ENCODE data around the gene CLDND1. TPM values are rescaled to one million over a fixed set of nuclear protein-coding genes. Genes with fewer than 3 reads are reported as not detected.

Gene CLDND1
- total RNA-seq, 1 donor from 2014 or later: 158 TPM

DNA sequence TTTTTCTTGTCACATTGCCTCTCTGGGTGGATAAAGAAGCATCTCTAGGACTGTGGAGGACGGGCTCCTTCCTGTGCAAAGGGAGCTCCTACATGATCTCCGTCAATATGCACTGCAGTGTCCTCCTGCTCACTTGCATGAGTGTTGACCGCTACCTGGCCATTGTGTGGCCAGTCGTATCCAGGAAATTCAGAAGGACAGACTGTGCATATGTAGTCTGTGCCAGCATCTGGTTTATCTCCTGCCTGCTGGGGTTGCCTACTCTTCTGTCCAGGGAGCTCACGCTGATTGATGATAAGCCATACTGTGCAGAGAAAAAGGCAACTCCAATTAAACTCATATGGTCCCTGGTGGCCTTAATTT lies 9.6 kb upstream of the CLDND1 start:
- intact Hi-C loops (cut with DNase I): no loop called here

DNA sequence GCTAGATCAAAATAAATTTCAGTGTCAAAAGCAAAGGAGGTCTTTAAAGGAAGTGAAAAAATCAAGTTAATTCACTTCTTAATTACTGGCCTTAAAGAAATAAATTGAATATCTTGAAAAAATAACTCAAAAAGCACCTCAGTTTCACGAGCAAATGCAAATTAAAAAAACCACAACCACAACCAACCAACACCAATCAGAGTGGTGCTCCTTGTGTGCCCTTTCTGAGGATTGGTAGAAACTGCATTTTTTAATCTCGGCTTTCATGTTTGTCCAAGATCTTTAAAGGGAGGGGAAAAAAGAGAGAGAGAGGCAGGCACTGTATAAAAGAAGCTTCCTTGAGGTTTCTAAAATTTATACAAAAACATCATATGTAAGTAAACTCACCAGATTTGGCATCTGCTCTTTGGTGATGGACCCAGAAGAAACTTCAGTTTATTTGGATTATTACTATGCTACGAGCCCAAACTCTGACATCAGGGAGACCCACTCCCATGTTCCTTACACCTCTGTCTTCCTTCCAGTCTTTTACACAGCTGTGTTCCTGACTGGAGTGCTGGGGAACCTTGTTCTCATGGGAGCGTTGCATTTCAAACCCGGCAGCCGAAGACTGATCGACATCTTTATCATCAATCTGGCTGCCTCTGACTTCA lies 9.0 kb upstream of the CLDND1 start, which contains the start of gene GPR15:
Gene GPR15, plus strand, starts transcription at position 357 of the 653 bp plus-strand sequence. Its CDS starts 56 bp downstream, at position 413.
- DNase-seq (ENCODE audit: extremely low spot score in 2 of 2): no peak
- Histone ChIP-seq H3K9me3 (no peaks in the 10 kb centered on the region), H3K27me3 (no peaks in the 10 kb centered on the region), H3K4me1 (no peaks in the 10 kb centered on the region), H3K4me3 (peak within 1 kb of the TSS in 1 of 2 donors; percentile 19), H3K36me3 (no peaks in the 10 kb centered on the region), H3K27ac (no peak within 1 kb of the TSS)
- intact Hi-C loops (cut with DNase I): no loop called here
- TF ChIP-seq POLR2AphosphoS5 (IDR thresholded peaks at IDR 0.05; ENCODE audit: insufficient read depth in 1 of 2, low read depth in 1 of 2) (no peak), POLR2A (IDR thresholded peaks at IDR 0.05) (no peak)
- TF ChIP-seq, protein P1, sequence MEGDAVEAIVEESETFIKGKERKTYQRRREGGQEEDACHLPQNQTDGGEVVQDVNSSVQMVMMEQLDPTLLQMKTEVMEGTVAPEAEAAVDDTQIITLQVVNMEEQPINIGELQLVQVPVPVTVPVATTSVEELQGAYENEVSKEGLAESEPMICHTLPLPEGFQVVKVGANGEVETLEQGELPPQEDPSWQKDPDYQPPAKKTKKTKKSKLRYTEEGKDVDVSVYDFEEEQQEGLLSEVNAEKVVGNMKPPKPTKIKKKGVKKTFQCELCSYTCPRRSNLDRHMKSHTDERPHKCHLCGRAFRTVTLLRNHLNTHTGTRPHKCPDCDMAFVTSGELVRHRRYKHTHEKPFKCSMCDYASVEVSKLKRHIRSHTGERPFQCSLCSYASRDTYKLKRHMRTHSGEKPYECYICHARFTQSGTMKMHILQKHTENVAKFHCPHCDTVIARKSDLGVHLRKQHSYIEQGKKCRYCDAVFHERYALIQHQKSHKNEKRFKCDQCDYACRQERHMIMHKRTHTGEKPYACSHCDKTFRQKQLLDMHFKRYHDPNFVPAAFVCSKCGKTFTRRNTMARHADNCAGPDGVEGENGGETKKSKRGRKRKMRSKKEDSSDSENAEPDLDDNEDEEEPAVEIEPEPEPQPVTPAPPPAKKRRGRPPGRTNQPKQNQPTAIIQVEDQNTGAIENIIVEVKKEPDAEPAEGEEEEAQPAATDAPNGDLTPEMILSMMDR (IDR thresholded peaks at IDR 0.05): no peak

More for the DNA sequence above, 9.6 kb upstream of the CLDND1 start:
- TF ChIP-seq POLR2AphosphoS5 (IDR thresholded peaks at IDR 0.05; ENCODE audit: insufficient read depth in 1 of 2, low read depth in 1 of 2) (no peak), POLR2A (IDR thresholded peaks at IDR 0.05) (no peak)
- TF ChIP-seq, protein P1 (IDR thresholded peaks at IDR 0.05): no peak
- H3K36me3 ChIP-seq: no peaks in the 10 kb centered on the region
- H3K4me1 ChIP-seq: no peaks in the 10 kb centered on the region
- H3K4me3 ChIP-seq: peak overlapping the region in 1 of 2 donors; percentile 19
- H3K27ac ChIP-seq: no peak overlapping the region
- DNase-seq (ENCODE audit: extremely low spot score in 2 of 2): no peak
- no peaks in the 10 kb centered on the region for H3K9me3 ChIP-seq
- H3K27me3 ChIP-seq: no peaks in the 10 kb centered on the region

DNA sequence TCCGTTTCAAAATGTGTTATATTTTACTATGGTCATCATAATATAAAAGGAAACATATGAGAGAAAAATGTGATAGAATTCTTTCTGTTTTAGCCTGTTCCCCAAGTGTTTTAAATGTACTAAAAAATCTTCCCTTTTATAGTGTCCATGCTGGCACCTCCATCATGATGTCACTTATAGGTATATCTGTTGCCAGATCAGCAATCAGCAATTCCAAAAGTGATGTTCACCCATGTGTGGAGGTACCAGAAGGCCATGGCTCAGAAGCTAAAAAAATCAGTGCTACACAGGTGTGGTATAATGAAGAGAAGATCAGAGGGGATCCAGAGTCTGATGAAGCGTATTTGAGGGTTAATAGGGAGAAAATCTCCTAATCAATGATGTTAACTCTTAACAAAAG lies 8.0 kb upstream of the CLDND1 start:
- intact Hi-C loops (cut with DNase I): no loop called here
- Histone ChIP-seq H3K27ac (no peak overlapping the region), H3K4me1 (no peaks in the 10 kb centered on the region), H3K27me3 (no peaks in the 10 kb centered on the region), H3K4me3 (no peak overlapping the region), H3K9me3 (no peaks in the 10 kb centered on the region), H3K36me3 (no peaks in the 10 kb centered on the region)
- TF ChIP-seq, protein P1 (IDR thresholded peaks at IDR 0.05): no peak
- TF ChIP-seq POLR2AphosphoS5 (IDR thresholded peaks at IDR 0.05; ENCODE audit: insufficient read depth in 1 of 2, low read depth in 1 of 2) (no peak), POLR2A (IDR thresholded peaks at IDR 0.05) (no peak)
- DNase-seq (ENCODE audit: extremely low spot score in 2 of 2): no peak

DNA sequence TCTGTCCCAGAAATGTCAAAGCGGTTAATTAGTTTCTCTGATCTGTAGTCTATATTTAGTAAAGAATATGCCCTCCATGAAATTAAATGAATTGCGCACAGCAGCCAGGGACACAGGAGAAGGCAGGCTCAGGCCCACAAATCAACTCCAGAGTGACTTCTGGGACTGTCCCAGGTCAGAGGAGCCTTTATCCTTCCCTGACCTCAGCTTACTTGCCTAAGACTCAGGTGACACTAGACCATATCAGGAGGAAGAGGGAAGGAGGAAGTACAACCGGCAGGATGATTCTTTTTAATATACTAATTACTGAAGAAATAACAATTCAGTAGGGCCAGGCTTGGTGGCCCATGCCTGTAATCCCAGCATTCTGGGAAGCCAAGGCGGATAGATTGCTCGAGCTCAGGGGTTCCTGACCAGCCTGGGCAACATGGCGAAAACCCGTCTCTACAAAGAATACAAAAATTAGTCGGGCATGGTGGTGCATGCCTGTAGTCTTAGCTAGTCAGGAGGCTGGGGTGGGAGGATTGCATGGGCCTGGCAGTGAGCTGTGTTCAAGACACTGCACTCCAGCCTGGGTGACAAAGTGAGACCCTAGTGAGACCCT lies 7.3 kb upstream of the CLDND1 start:
- no peaks in the 10 kb centered on the region for H3K27me3 ChIP-seq
- intact Hi-C loops (cut with DNase I): loop anchor here (5.0 kb wide), 1 partner anchor 62 kb away; the partner anchor contains the start of gene CPOX
- H3K36me3 ChIP-seq: no peaks in the 10 kb centered on the region
- TF ChIP-seq POLR2AphosphoS5 (IDR thresholded peaks at IDR 0.05; ENCODE audit: insufficient read depth in 1 of 2, low read depth in 1 of 2): no peak
- TF ChIP-seq, protein P1 (IDR thresholded peaks at IDR 0.05): no peak
- no peaks in the 10 kb centered on the region for H3K9me3 ChIP-seq
- DNase-seq (ENCODE audit: extremely low spot score in 2 of 2): no peak
- H3K4me3 ChIP-seq: no peak overlapping the region
- H3K27ac ChIP-seq: no peak overlapping the region
- H3K4me1 ChIP-seq: no peaks in the 10 kb centered on the region
